ENCODE data around the gene MRPS27. TPM values are rescaled to one million over a fixed set of nuclear protein-coding genes. Genes with fewer than 3 reads are reported as not detected.

Gene MRPS27
- total and polyA plus RNA-seq, 9 of the 15 experiments (the other 6 are each of a cell fraction or from before 2014, with no cell fraction given), result 73.6 to 144 (median 106) TPM

DNA sequence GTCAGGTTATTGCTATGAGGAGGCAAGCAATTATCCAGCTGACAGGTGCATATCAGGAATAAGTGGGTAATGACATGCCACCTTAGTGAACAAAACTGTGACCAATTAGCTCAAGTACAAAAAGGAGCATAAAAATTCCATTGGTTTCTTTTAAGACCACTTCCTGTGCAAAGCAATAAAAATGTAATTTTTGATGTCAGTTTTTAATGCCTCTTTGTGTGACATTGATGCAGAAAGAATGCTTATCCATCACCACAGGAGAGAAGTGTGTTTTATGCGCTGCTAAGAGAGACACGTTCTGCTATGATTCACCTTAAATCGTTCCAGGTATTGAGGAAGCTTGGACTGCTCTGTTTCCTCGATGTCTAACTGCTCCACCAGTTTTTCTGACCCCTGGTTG, 96.7 kb downstream of the MRPS27 start:
- no peaks in the 10 kb centered on the region for H3K27me3 ChIP-seq (ENCODE audit: control insufficient read depth in 2 of 2, insufficient read depth in 2 of 2, low read length in 2 of 2)
- H3K27ac ChIP-seq (ENCODE audit: extremely low read depth, low read depth, low read length), result no peak overlapping the region
- H3K4me2 ChIP-seq (ENCODE audit: insufficient read depth, low read length), result no peak overlapping the region
- WGBS (ENCODE audit: insufficient coverage, low coverage, missing lambda C conversion rate), result 98% methylated on average over 4 of the region's 4 CpGs
- intact Hi-C loops (cut with micrococcal nuclease) (no loop called here), in situ Hi-C loops (cut with MboI) (no loop called here)
- peaks cover 99% of the 10 kb centered on the region for H3K36me3 ChIP-seq (ENCODE audit: control insufficient read depth, insufficient read depth, low read length)
- no peaks in the 10 kb centered on the region for H4K20me1 ChIP-seq (replicated peaks; ENCODE audit: control insufficient read depth, insufficient read depth, low read length)
- ATAC-seq (no peak), FAIRE-seq (no peak), DNase-seq (ENCODE audit: extremely low read depth in 1 of 4, low spot score in 3 of 4) (no peak)
- no peak overlapping the region for H2AFZ ChIP-seq (ENCODE audit: low read depth, low read length)
- ChIA-PET POLR2A (interaction anchor here (1.1 to 1.5 kb wide), 2 partner anchors 10 to 15 kb away, joined by 3 to 7 read pairs; no protein-coding TSS in a partner anchor), CTCF (ENCODE audit: low intra/inter-chr PET ratio) (no interaction called here)
- no peaks in the 10 kb centered on the region for H3K9me3 ChIP-seq (replicated peaks; ENCODE audit: control insufficient read depth, insufficient read depth, low read depth, low read length)
- no peaks in the 10 kb centered on the region; the same call in 2 of the 3 replicates for H3K79me2 ChIP-seq (ENCODE audit: control insufficient read depth, insufficient read depth, low read length)
- H3K4me3 ChIP-seq, result no peak overlapping the region
- H3K4me1 ChIP-seq (replicated peaks in 1 of 2; ENCODE audit: control insufficient read depth in 2 of 2, insufficient read depth in 2 of 2, low read length in 2 of 2), result peaks cover 0 to 22% of the 10 kb centered on the region in 2 experiments; a peak in 3 of 5 replicates
- H3K9ac ChIP-seq (ENCODE audit: insufficient read depth in 1 of 2, low read depth in 2 of 2, low read length in 2 of 2), result no peak overlapping the region
- no TSS peak for BruUV-seq (replicated peaks)
- H3K9me1 ChIP-seq (ENCODE audit: control insufficient read depth, insufficient read depth, low read length), result no peaks in the 10 kb centered on the region
- no peak for TF ChIP-seq BDP1 (IDR thresholded peaks at IDR 0.05; ENCODE audit: insufficient read depth, insufficient read length)
- TF ChIP-seq, protein P1, sequence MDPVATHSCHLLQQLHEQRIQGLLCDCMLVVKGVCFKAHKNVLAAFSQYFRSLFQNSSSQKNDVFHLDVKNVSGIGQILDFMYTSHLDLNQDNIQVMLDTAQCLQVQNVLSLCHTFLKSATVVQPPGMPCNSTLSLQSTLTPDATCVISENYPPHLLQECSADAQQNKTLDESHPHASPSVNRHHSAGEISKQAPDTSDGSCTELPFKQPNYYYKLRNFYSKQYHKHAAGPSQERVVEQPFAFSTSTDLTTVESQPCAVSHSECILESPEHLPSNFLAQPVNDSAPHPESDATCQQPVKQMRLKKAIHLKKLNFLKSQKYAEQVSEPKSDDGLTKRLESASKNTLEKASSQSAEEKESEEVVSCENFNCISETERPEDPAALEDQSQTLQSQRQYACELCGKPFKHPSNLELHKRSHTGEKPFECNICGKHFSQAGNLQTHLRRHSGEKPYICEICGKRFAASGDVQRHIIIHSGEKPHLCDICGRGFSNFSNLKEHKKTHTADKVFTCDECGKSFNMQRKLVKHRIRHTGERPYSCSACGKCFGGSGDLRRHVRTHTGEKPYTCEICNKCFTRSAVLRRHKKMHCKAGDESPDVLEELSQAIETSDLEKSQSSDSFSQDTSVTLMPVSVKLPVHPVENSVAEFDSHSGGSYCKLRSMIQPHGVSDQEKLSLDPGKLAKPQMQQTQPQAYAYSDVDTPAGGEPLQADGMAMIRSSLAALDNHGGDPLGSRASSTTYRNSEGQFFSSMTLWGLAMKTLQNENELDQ (CRISPR knock-in tag; IDR thresholded peaks at IDR 0.05; ENCODE audit: borderline replicate concordance), result no peak
- no peak for TF ChIP-seq FOXK2 (conservative IDR thresholded peaks at IDR 0.05 in 1 of 2, IDR thresholded peaks at IDR 0.05 in 1 of 2; ENCODE audit: low read depth in 2 of 2)
- TF ChIP-seq, protein P2, sequence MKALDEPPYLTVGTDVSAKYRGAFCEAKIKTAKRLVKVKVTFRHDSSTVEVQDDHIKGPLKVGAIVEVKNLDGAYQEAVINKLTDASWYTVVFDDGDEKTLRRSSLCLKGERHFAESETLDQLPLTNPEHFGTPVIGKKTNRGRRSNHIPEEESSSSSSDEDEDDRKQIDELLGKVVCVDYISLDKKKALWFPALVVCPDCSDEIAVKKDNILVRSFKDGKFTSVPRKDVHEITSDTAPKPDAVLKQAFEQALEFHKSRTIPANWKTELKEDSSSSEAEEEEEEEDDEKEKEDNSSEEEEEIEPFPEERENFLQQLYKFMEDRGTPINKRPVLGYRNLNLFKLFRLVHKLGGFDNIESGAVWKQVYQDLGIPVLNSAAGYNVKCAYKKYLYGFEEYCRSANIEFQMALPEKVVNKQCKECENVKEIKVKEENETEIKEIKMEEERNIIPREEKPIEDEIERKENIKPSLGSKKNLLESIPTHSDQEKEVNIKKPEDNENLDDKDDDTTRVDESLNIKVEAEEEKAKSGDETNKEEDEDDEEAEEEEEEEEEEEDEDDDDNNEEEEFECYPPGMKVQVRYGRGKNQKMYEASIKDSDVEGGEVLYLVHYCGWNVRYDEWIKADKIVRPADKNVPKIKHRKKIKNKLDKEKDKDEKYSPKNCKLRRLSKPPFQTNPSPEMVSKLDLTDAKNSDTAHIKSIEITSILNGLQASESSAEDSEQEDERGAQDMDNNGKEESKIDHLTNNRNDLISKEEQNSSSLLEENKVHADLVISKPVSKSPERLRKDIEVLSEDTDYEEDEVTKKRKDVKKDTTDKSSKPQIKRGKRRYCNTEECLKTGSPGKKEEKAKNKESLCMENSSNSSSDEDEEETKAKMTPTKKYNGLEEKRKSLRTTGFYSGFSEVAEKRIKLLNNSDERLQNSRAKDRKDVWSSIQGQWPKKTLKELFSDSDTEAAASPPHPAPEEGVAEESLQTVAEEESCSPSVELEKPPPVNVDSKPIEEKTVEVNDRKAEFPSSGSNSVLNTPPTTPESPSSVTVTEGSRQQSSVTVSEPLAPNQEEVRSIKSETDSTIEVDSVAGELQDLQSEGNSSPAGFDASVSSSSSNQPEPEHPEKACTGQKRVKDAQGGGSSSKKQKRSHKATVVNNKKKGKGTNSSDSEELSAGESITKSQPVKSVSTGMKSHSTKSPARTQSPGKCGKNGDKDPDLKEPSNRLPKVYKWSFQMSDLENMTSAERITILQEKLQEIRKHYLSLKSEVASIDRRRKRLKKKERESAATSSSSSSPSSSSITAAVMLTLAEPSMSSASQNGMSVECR (CRISPR knock-in tag; IDR thresholded peaks at IDR 0.05), result no peak
- TF ChIP-seq ZNF696 (CRISPR knock-in tag; conservative IDR thresholded peaks at IDR 0.05), result no peak
- TF ChIP-seq MYC (IDR thresholded peaks at IDR 0.05; ENCODE audit: low read depth, low read length), result no peak
- TF ChIP-seq MYC (CRISPR knock-in tag; IDR thresholded peaks at IDR 0.05; ENCODE audit: borderline replicate concordance, low read depth), result no peak
- no peak for TF ChIP-seq RBM22 (IDR thresholded peaks at IDR 0.05; ENCODE audit: low read depth, low read length, poor library complexity, severe bottlenecking)
- no peak for TF ChIP-seq BCL6 (CRISPR knock-in tag; IDR thresholded peaks at IDR 0.05)
- no peak for TF ChIP-seq SMAD2 (IDR thresholded peaks at IDR 0.05; ENCODE audit: low read depth, low read length)
- TF ChIP-seq, protein P3, sequence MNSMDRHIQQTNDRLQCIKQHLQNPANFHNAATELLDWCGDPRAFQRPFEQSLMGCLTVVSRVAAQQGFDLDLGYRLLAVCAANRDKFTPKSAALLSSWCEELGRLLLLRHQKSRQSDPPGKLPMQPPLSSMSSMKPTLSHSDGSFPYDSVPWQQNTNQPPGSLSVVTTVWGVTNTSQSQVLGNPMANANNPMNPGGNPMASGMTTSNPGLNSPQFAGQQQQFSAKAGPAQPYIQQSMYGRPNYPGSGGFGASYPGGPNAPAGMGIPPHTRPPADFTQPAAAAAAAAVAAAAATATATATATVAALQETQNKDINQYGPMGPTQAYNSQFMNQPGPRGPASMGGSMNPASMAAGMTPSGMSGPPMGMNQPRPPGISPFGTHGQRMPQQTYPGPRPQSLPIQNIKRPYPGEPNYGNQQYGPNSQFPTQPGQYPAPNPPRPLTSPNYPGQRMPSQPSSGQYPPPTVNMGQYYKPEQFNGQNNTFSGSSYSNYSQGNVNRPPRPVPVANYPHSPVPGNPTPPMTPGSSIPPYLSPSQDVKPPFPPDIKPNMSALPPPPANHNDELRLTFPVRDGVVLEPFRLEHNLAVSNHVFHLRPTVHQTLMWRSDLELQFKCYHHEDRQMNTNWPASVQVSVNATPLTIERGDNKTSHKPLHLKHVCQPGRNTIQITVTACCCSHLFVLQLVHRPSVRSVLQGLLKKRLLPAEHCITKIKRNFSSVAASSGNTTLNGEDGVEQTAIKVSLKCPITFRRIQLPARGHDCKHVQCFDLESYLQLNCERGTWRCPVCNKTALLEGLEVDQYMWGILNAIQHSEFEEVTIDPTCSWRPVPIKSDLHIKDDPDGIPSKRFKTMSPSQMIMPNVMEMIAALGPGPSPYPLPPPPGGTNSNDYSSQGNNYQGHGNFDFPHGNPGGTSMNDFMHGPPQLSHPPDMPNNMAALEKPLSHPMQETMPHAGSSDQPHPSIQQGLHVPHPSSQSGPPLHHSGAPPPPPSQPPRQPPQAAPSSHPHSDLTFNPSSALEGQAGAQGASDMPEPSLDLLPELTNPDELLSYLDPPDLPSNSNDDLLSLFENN (IDR thresholded peaks at IDR 0.05; ENCODE audit: low read depth in 2 of 2, low read length in 2 of 2), result no peak
- TF ChIP-seq EZH2 (IDR thresholded peaks at IDR 0.05; ENCODE audit: borderline replicate concordance, low read depth, low read length), result no peak
- no peak for TF ChIP-seq KDM2B (CRISPR knock-in tag; IDR thresholded peaks at IDR 0.05)
